Esophagus muscularis mucosa (tissue), 4 donors: ENCODE data around the gene CLASRP. TPM values are rescaled to one million over a fixed set of nuclear protein-coding genes. Genes with fewer than 3 reads are reported as not detected.
"Not testable (repeated sequence)": the region's sequence is repeated elsewhere in the genome, so short reads cannot be mapped to it uniquely, and the experiment has no call there.

Experiments
- DNase-seq: peaks from one replicate; pipeline ENCODE4 v3.0.0-alpha.2; 2017; ENCODE audit errors: extremely low spot score
- H3K27ac ChIP-seq, 4 donors: fragments of 200-600 bp; sonication (generic); replicated peaks in 1 of 4; 1 replicate in 3 of 4; 2 replicates in 1 of 4; pipeline ENCODE4 v1.5.1; 2016 to 2019; ENCODE audit warnings: mild to moderate bottlenecking in 1 of 4
- H3K27me3 ChIP-seq, 4 donors: fragments of 200-600 bp; sonication (generic); one replicate each; pipeline versions ENCODE4 v1.5.1 to v1.6.0; 2016 to 2019
- H3K36me3 ChIP-seq, 4 donors: fragments of 200-600 bp; sonication (generic); one replicate each; pipeline ENCODE4 v1.5.1; 2016 to 2019
- H3K4me1 ChIP-seq, 4 donors: fragments of 200-600 bp; sonication (generic); one replicate each; pipeline ENCODE4 v1.5.1; 2016 to 2019
- H3K4me3 ChIP-seq, 4 donors: fragments of 200-600 bp; sonication (generic); 1 replicate in 2 of 4; 2 replicates in 2 of 4; pipeline ENCODE4 v1.5.1; 2016 to 2019; ENCODE audit warnings: mild to moderate bottlenecking in 4 of 4, moderate library complexity in 1 of 4
- H3K9me3 ChIP-seq, 4 donors: fragments of 200-600 bp; sonication (generic); 1 replicate in 3 of 4; 2 replicates in 1 of 4; pipeline ENCODE4 v1.5.1; 2016 to 2019
- CTCF ChIP-seq, 3 experiments: fragments of 200-600 bp in 2 of 3; fragments of 450-650 bp in 1 of 3; sonication (generic) in 2 of 3; IDR thresholded peaks; one replicate each; pipeline ENCODE4 v1.5.1; 2017 to 2019; ENCODE audit warnings: antibody characterized with exemption in 3 of 3, mild to moderate bottlenecking in 2 of 3, moderate library complexity in 1 of 3
- EP300 ChIP-seq: sonication (generic); formaldehyde crosslinking; IDR thresholded peaks from one replicate; pipeline ENCODE4 v1.6.1; 2017; ENCODE audit warnings: antibody characterized with exemption
- POLR2A ChIP-seq: fragments of 450-650 bp; IDR thresholded peaks from one replicate; pipeline ENCODE4 v1.6.1; 2017; ENCODE audit warnings: antibody characterized with exemption, moderate library complexity, mild to moderate bottlenecking, low read depth
- POLR2AphosphoS5 ChIP-seq, 2 donors: sonication (generic); formaldehyde crosslinking; IDR thresholded peaks; one replicate each; pipeline ENCODE4 v1.6.1; 2017; ENCODE audit warnings: antibody characterized with exemption in 2 of 2
- WGBS: methylation state at CpG from one replicate; pipeline ENCODE4 v1.1.5; 2018; 5-methylcytosine and 5-hydroxymethylcytosine counted together
- intact Hi-C: fragments of 100-400 bp; cut with DNase I; formaldehyde crosslinking; loops from one replicate; pipeline ENCODE4 v1.15.1; 2023
- total RNA-seq, 4 donors: library from RNA; depleted of rRNA; stranded (reverse); fragments of >200 nt; gene quantifications; one replicate each; pipeline versions ENCODE4 v1.1.0 to v1.2.1, GENCODE V29; 2016

The CLASRP gene
- total RNA-seq, 4 donors from 2014 or later = 20.7 to 59.8 (median 32.9) TPM

GRCh38 chr19:44992336-44993163 lies 46.3 kb upstream of the CLASRP start:
- intact Hi-C loops = no loop called here
- no peak for TF ChIP-seq EP300
- no peak for TF ChIP-seq CTCF (IDR thresholded peaks at IDR 0.05)
- TF ChIP-seq POLR2A = no peak
- no peak for TF ChIP-seq POLR2AphosphoS5 (IDR thresholded peaks at IDR 0.05)
- Histone ChIP-seq H3K4me1 (peaks cover 0 to 7% (median 1%) of the 10 kb centered on the region in 4 donors), H3K9me3 (no peaks in the 10 kb centered on the region), H3K27ac (no peak overlapping the region), H3K27me3 (no peaks in the 10 kb centered on the region), H3K36me3 (peaks cover 28 to 62% (median 57%) of the 10 kb centered on the region in 4 donors), H3K4me3 (no peak overlapping the region)
- no peak for DNase-seq
- WGBS = 97% methylated on average over 29 of the region's 44 CpGs

DNA sequence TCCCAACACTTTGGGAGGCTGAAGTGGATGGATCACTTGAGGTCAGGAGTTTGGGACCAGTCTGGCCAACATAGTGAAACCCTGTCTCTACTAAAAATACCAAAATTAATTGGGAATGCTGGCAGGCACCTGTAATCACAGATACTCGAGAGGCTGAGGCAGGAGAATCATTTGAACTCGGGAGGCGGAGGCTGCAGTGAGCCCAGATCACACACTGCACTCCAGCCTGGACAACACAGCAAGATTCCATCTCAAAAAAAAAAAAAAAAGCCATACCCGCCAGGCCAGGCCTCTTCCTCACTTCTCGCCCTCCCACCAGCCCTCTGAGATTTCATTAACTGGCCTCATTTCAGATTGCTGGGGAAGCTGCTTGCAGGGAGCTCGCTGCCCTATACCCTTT lies 45.3 kb upstream of the CLASRP start:
- peaks cover 0 to 7% (median 1%) of the 10 kb centered on the region in 4 donors for H3K4me1 ChIP-seq
- intact Hi-C loops = no loop called here
- 95% methylated on average over 6 of the region's 6 CpGs for WGBS
- DNase-seq = no peak
- H3K27me3 ChIP-seq = no peaks in the 10 kb centered on the region
- no peaks in the 10 kb centered on the region for H3K9me3 ChIP-seq
- H3K27ac ChIP-seq = no peak overlapping the region
- no peak overlapping the region for H3K4me3 ChIP-seq
- no peak for TF ChIP-seq CTCF (IDR thresholded peaks at IDR 0.05)
- peaks cover 28 to 52% (median 47%) of the 10 kb centered on the region in 4 donors for H3K36me3 ChIP-seq

- WGBS = 91% methylated on average over 5 of the region's 12 CpGs
- Histone ChIP-seq H3K4me3 (no peak overlapping the region), H3K27ac (no peak overlapping the region), H3K9me3 (no peaks in the 10 kb centered on the region), H3K4me1 (peaks cover 0 to 2% (median under 1%) of the 10 kb centered on the region in 4 donors), H3K27me3 (no peaks in the 10 kb centered on the region), H3K36me3 (peaks cover 28 to 47% (median 42%) of the 10 kb centered on the region in 4 donors)
- intact Hi-C loops = no loop called here
- DNase-seq = no peak
- TF ChIP-seq POLR2AphosphoS5 (IDR thresholded peaks at IDR 0.05) (no peak), EP300 (no peak), CTCF (IDR thresholded peaks at IDR 0.05) (no peak), POLR2A (no peak)
Measured at GRCh38 chr19:44993926-44994537, 44.8 kb upstream of the CLASRP start.

GRCh38 chr19:44998025-44998424 lies 40.8 kb upstream of the CLASRP start:
- 93% methylated on average over 4 of the region's 4 CpGs for WGBS
- TF ChIP-seq CTCF (IDR thresholded peaks at IDR 0.05) (no peak), POLR2A (no peak), EP300 (no peak), POLR2AphosphoS5 (IDR thresholded peaks at IDR 0.05) (no peak)
- no peaks in the 10 kb centered on the region for H3K9me3 ChIP-seq
- no peak for DNase-seq
- H3K27me3 ChIP-seq = no peaks in the 10 kb centered on the region
- intact Hi-C loops = no loop called here
- no peak overlapping the region for H3K27ac ChIP-seq
- H3K4me1 ChIP-seq = peaks cover 10 to 16% (median 15%) of the 10 kb centered on the region in 4 donors
- H3K4me3 ChIP-seq = no peak overlapping the region
- H3K36me3 ChIP-seq = peaks cover under 1 to 12% (median 2%) of the 10 kb centered on the region in 4 donors

DNA sequence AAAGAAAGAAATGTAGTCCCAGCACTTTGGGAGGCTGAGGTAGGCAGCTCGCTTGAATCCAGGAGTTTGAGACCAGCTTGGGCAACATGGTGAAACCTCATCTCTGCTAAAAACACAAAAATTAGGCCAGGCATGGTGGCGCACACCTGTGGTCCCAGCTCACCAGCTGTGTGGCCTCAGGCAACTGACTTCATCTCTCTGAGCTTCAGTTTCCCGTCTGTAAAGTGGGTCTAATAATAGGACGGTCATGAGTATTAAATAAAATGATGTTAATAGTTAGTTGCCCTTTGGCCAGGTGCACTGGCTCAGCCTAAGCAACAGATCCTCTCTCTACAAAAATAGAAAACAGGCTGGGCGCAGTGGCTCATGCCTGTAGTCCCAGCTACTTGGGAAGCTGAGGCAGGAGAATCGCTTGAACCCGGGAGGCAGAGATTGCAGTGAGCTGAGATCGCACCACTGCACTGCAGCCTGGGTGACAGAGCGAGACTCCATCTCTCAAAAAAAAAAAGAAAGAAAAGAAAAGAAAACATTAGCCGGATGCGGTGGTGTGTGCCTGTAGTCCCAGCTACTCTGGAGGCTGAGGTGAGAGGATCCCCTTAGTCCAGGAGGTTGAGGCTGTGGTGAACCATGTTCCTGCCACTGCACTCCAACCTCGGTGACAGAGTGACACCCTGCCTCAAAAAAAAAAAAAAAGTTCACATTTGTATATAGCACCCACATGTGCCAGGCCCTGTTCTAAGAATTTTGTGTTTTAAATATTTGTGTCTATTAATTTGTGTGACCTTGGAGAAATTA lies 39.5 kb upstream of the CLASRP start:
- H3K27me3 ChIP-seq, intact Hi-C loops, H3K27ac ChIP-seq, DNase-seq, H3K4me3 ChIP-seq, H3K9me3 ChIP-seq, H3K36me3 ChIP-seq: not testable (repeated sequence)
- H3K4me1 ChIP-seq = peaks cover 10 to 16% (median 15%) of the 10 kb centered on the region in 4 donors
- WGBS = 71% methylated on average over 12 of the region's 12 CpGs

- H3K27me3 ChIP-seq, H3K9me3 ChIP-seq, intact Hi-C loops, DNase-seq: not testable (repeated sequence)
- H3K36me3 ChIP-seq = peaks cover 0 to 21% (median 6%) of the 10 kb centered on the region in 4 donors
- peak overlapping the region; percentile 72 to 100 (median 100) for H3K27ac ChIP-seq
- peak overlapping the region; percentile 89 to 93 (median 92) for H3K4me3 ChIP-seq
- WGBS = 69% methylated on average over 19 of the region's 19 CpGs
- H3K4me1 ChIP-seq = peaks cover 10 to 16% (median 15%) of the 10 kb centered on the region in 4 donors
Measured at GRCh38 chr19:45000665-45001064, 38.2 kb upstream of the CLASRP start.
